Large intestine (tissue), 3 donors: ENCODE data around the gene BCKDK. TPM values are rescaled to one million over a fixed set of nuclear protein-coding genes. Genes with fewer than 3 reads are reported as not detected.
"Not testable (repeated sequence)": the region's sequence is repeated elsewhere in the genome, so short reads cannot be mapped to it uniquely, and the experiment has no call there.

ENCODE experiments used
- DNase-seq, 2 donors: peaks; one replicate each; pipeline versions ENCODE4 v3.0.0 to v3.0.0-alpha.2; 2013
- H3K27ac ChIP-seq: one replicate; pipeline ENCODE4 v1.5.1; 2013; ENCODE audit warnings: low read length
- H3K27me3 ChIP-seq: 2 replicates; pipeline ENCODE4 v1.6.1; 2013; ENCODE audit warnings: low read length; ENCODE audit not compliant: control insufficient read depth, insufficient read depth
- H3K36me3 ChIP-seq: 2 replicates; pipeline ENCODE4 v1.6.1; 2013; ENCODE audit warnings: low read length; ENCODE audit not compliant: control insufficient read depth, insufficient read depth
- H3K4me1 ChIP-seq: one replicate; pipeline ENCODE4 v1.6.1; 2013; ENCODE audit warnings: low read length; ENCODE audit not compliant: control insufficient read depth, insufficient read depth
- H3K4me3 ChIP-seq: one replicate; pipeline ENCODE4 v1.5.1; 2013; ENCODE audit warnings: low read length
- H3K9me3 ChIP-seq: one replicate; pipeline ENCODE4 v1.6.1; 2013; ENCODE audit warnings: mild to moderate bottlenecking, low read depth, low read length, moderate library complexity; ENCODE audit not compliant: control insufficient read depth
- WGBS: methylation state at CpG from one replicate; pipeline ENCODE4 v1.1.5; 2013; ENCODE audit warnings: low lambda C conversion rate; ENCODE audit not compliant: insufficient coverage; 5-methylcytosine and 5-hydroxymethylcytosine counted together
- polyA plus RNA-seq: library from polyadenylated mRNA; unstranded; fragments of 120-200 nt; gene quantifications from one replicate; pipeline ENCODE4 v1.2.1, GENCODE V29; 2013

BCKDK gene
- polyA plus RNA-seq, 1 donor, result 26.5 TPM

GRCh38 chr16:31142109-31143010, 34.2 kb downstream of the BCKDK start:
- peaks cover 10% of the 10 kb centered on the region for H3K27me3 ChIP-seq
- peak overlapping the region; percentile 16 for H3K4me3 ChIP-seq
- H3K36me3 ChIP-seq, result no peaks in the 10 kb centered on the region
- peak overlapping the region; percentile 93 for H3K27ac ChIP-seq
- WGBS, result no CpG with 5 or more reads among the region's 89 CpGs
- peak; percentile 99 for DNase-seq
- peaks cover 41% of the 10 kb centered on the region for H3K4me1 ChIP-seq
- H3K9me3 ChIP-seq, result peaks cover 6% of the 10 kb centered on the region

GRCh38 chr16:31143011-31143693, 35.0 kb downstream of the BCKDK start:
- H3K27me3 ChIP-seq, result peaks cover 14% of the 10 kb centered on the region
- H3K9me3 ChIP-seq, result peaks cover 6% of the 10 kb centered on the region
- no peak overlapping the region for H3K4me3 ChIP-seq
- WGBS, result no CpG with 5 or more reads among the region's 22 CpGs
- H3K4me1 ChIP-seq, result peaks cover 37% of the 10 kb centered on the region
- H3K27ac ChIP-seq, result no peak overlapping the region
- peak in 1 of 2 donors; percentile 15 for DNase-seq
- no peaks in the 10 kb centered on the region for H3K36me3 ChIP-seq

DNA sequence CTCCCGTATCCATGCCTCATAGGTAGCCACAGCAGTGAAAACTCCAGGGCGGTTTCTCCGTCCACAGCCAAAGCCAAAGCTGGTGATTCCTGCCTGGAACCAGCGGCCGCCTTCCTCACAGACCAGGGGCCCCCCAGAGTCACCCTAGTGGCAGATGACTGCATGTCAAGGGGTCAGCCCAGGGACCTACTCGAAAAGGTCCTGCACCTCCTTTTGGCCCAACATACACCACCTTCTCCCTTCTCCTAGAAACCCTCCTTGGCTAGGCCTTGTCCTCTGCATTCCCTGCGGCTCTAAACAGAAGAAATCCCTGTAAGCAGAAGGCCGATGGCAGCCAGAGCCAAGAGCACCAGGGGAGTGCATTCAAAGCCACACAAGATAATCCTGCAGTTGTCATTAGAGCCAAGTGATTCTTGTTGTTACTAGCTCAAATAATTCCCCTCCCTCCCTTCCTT, 35.5 kb downstream of the BCKDK start:
- WGBS, result 86% methylated on average over 1 of the region's 8 CpGs
- Histone ChIP-seq H3K4me3 (no peak overlapping the region), H3K9me3 (peaks cover 6% of the 10 kb centered on the region), H3K27me3 (peaks cover 17% of the 10 kb centered on the region), H3K27ac (no peak overlapping the region), H3K36me3 (no peaks in the 10 kb centered on the region), H3K4me1 (peaks cover 31% of the 10 kb centered on the region)
- no peak for DNase-seq

DNA sequence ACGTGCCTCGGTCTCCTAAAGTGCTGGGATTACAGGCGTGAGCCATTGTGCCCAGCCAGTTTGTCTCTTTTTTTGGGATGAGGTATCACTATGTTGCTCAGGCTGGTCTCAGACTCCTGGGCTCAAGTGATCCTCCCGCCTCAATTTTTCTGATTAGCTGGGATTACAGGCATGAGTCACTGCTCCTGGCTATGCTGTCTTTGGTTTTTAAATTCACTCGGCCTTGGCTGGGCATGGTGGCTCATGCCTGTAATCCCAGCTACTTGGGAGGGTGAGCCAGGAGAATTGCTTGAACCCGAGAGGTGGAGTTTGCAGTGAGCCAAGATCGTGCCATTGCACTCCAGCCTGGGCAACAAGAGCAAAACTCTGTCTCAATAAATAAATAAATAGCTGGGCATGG, 36.2 kb downstream of the BCKDK start:
- not testable (repeated sequence) for H3K9me3 ChIP-seq
- WGBS, result 100% methylated on average over 1 of the region's 7 CpGs

GRCh38 chr16:31145398-31145990, 37.3 kb downstream of the BCKDK start:
- no peak overlapping the region for H3K27ac ChIP-seq
- peaks cover 17% of the 10 kb centered on the region for H3K27me3 ChIP-seq
- WGBS, result 80% methylated on average over 1 of the region's 12 CpGs
- no peak overlapping the region for H3K4me3 ChIP-seq
- no peaks in the 10 kb centered on the region for H3K36me3 ChIP-seq
- H3K4me1 ChIP-seq, result peaks cover 24% of the 10 kb centered on the region
- no peak for DNase-seq
- H3K9me3 ChIP-seq, result peaks cover 6% of the 10 kb centered on the region

More for the DNA sequence above, 36.2 kb downstream of the BCKDK start:
- H3K36me3 ChIP-seq, H3K4me3 ChIP-seq, H3K27ac ChIP-seq, DNase-seq: not testable (repeated sequence)
- H3K27me3 ChIP-seq, result peaks cover 17% of the 10 kb centered on the region
- peaks cover 24% of the 10 kb centered on the region for H3K4me1 ChIP-seq

DNA sequence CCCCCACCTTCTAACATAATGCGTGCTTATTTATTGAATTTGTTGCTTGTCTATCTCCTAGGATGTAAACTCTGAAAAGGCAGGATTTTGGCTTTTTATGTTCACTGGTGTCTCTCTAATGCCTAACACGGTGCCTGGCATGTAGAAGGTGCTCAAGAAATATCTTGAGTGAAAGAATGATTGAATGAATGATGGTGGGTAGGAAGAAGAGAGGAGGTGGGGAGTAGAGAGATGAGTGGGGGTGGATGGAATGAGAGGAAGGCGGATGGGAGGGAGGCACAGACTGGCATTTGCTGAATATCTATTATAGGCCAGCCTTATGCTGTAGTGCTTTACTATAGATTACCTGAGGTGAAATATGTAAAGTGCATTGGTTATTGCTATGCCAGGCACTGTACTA, 39.4 kb downstream of the BCKDK start:
- 100% methylated on average over 1 of the region's 3 CpGs for WGBS
- H3K27me3 ChIP-seq, result peaks cover 17% of the 10 kb centered on the region
- peaks cover 11% of the 10 kb centered on the region for H3K4me1 ChIP-seq
- no peaks in the 10 kb centered on the region for H3K36me3 ChIP-seq
- DNase-seq, result no peak
- no peak overlapping the region for H3K4me3 ChIP-seq
- H3K27ac ChIP-seq, result no peak overlapping the region
- H3K9me3 ChIP-seq, result peaks cover 6% of the 10 kb centered on the region

DNA sequence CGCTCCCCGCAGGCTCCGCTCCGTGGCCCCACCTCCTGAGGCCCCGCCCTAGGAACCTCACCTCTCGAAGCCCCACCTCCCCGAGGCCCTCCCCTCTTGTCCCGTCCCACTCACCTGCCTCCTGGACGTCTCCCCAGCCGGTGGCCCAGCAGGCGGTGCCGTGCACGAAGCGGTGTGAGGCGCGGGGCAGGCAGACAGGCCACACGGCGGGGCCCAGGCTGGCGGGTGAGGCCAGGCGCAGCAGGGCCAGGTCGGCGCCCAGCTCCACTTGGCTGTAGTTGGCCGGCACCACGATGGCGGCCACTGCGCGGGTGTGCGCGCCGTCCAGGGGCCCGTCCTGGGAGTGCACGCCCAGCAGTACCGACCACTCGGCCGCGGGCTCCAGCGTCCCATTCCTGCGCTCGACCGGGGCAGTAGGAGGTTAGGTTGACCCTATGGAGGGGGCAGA, 40.1 kb downstream of the BCKDK start:
- Histone ChIP-seq H3K4me3 (no peak overlapping the region), H3K36me3 (no peaks in the 10 kb centered on the region), H3K4me1 (peaks cover 8% of the 10 kb centered on the region), H3K27ac (no peak overlapping the region), H3K27me3 (peaks cover 17% of the 10 kb centered on the region), H3K9me3 (peaks cover under 1% of the 10 kb centered on the region)
- no CpG with 5 or more reads among the region's 40 CpGs for WGBS
- DNase-seq, result peak; percentile 63 to 82

GRCh38 chr16:31148896-31149295, 40.7 kb downstream of the BCKDK start:
- Histone ChIP-seq H3K4me1 (peaks cover 8% of the 10 kb centered on the region), H3K27me3 (peaks cover 17% of the 10 kb centered on the region), H3K36me3 (no peaks in the 10 kb centered on the region), H3K27ac (no peak overlapping the region), H3K9me3 (no peaks in the 10 kb centered on the region), H3K4me3 (no peak overlapping the region)
- DNase-seq, result no peak
- no CpG with 5 or more reads among the region's 25 CpGs for WGBS

DNA sequence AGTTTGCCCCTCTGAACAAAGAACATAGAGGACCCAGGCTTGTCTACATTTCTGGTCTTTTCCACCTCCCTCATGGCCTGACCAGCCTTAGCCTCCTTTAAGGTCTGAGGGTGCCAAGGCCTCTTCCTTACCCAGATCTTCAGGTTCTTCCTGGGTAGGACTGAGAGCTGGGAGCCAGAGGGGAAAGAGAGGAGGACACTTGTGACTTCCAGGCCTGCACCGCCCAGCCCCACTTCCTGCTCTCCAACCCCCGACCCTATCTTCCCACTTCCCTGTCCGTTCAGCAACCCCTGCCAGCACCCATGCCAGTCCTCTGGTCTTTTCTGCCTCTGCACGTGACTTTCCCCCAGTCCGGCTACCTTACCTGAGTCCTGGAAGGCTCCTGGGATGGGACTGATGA, 41.1 kb downstream of the BCKDK start:
- Histone ChIP-seq H3K27ac (no peak overlapping the region), H3K4me1 (peaks cover 8% of the 10 kb centered on the region), H3K9me3 (no peaks in the 10 kb centered on the region), H3K27me3 (peaks cover 17% of the 10 kb centered on the region), H3K4me3 (no peak overlapping the region), H3K36me3 (no peaks in the 10 kb centered on the region)
- no peak for DNase-seq
- WGBS, result no CpG with 5 or more reads among the region's 5 CpGs
